ENCODE data around the gene ERCC8.

ERCC8 gene

GRCh38 chr5:60842871-60843385 lies 101.9 kb downstream of the ERCC8 start:
- WGBS (ENCODE audit: insufficient coverage, insufficient read length): no CpG with 5 or more reads among the region's 26 CpGs
- Histone ChIP-seq H3K4me1 (ENCODE audit: control insufficient read depth, insufficient read depth, low read length) (no peaks in the 10 kb centered on the region; the same call in 1 of the 2 replicates), H3K9me3 (ENCODE audit: control insufficient read depth, insufficient read depth, low read length) (no peaks in the 10 kb centered on the region), H3K27ac (ENCODE audit: low read length) (no peak overlapping the region), H3K27me3 (ENCODE audit: control insufficient read depth, insufficient read depth, low read length) (peaks cover 10% of the 10 kb centered on the region; the same call in 1 of the 2 replicates), H3K36me3 (ENCODE audit: control insufficient read depth, insufficient read depth, low read length) (no peaks in the 10 kb centered on the region), H3K4me3 (ENCODE audit: low read length) (peak overlapping the region; percentile 86; the same call in 1 of the 2 replicates)
- no peak for DNase-seq (ENCODE audit: low read depth, low spot score)

GRCh38 chr5:60841361-60841760 lies 103.5 kb downstream of the ERCC8 start:
- no CpG with 5 or more reads among the region's 2 CpGs for WGBS (ENCODE audit: insufficient coverage, insufficient read length)
- H3K36me3 ChIP-seq (ENCODE audit: control insufficient read depth, insufficient read depth, low read length): no peaks in the 10 kb centered on the region
- DNase-seq (ENCODE audit: low read depth, low spot score): no peak
- no peaks in the 10 kb centered on the region for H3K9me3 ChIP-seq (ENCODE audit: control insufficient read depth, insufficient read depth, low read length)
- no peaks in the 10 kb centered on the region; the same call in 1 of the 2 replicates for H3K4me1 ChIP-seq (ENCODE audit: control insufficient read depth, insufficient read depth, low read length)
- H3K27me3 ChIP-seq (ENCODE audit: control insufficient read depth, insufficient read depth, low read length): peaks cover 10% of the 10 kb centered on the region; the same call in 1 of the 2 replicates
- no peak overlapping the region for H3K27ac ChIP-seq (ENCODE audit: low read length)
- no peak overlapping the region for H3K4me3 ChIP-seq (ENCODE audit: low read length)

GRCh38 chr5:60836131-60836530 lies 108.7 kb downstream of the ERCC8 start:
- H3K9me3 ChIP-seq (ENCODE audit: control insufficient read depth, insufficient read depth, low read length): no peaks in the 10 kb centered on the region
- no peaks in the 10 kb centered on the region for H3K27me3 ChIP-seq (ENCODE audit: control insufficient read depth, insufficient read depth, low read length)
- no peak overlapping the region for H3K27ac ChIP-seq (ENCODE audit: low read length)
- DNase-seq (ENCODE audit: low read depth, low spot score): no peak
- WGBS (ENCODE audit: insufficient coverage, insufficient read length): no CpG with 5 or more reads among the region's 3 CpGs
- no peak overlapping the region for H3K4me3 ChIP-seq (ENCODE audit: low read length)
- H3K36me3 ChIP-seq (ENCODE audit: control insufficient read depth, insufficient read depth, low read length): no peaks in the 10 kb centered on the region
- H3K4me1 ChIP-seq (ENCODE audit: control insufficient read depth, insufficient read depth, low read length): peaks cover 1% of the 10 kb centered on the region; the same call in 1 of the 2 replicates

GRCh38 chr5:60835554-60835953 lies 109.3 kb downstream of the ERCC8 start:
- no peaks in the 10 kb centered on the region for H3K36me3 ChIP-seq (ENCODE audit: control insufficient read depth, insufficient read depth, low read length)
- DNase-seq (ENCODE audit: low read depth, low spot score): no peak
- H3K27me3 ChIP-seq (ENCODE audit: control insufficient read depth, insufficient read depth, low read length): no peaks in the 10 kb centered on the region
- H3K4me1 ChIP-seq (ENCODE audit: control insufficient read depth, insufficient read depth, low read length): peaks cover 1% of the 10 kb centered on the region; the same call in 1 of the 2 replicates
- no peak overlapping the region for H3K4me3 ChIP-seq (ENCODE audit: low read length)
- WGBS (ENCODE audit: insufficient coverage, insufficient read length): 70% methylated on average over 2 of the region's 5 CpGs
- H3K27ac ChIP-seq (ENCODE audit: low read length): no peak overlapping the region
- H3K9me3 ChIP-seq (ENCODE audit: control insufficient read depth, insufficient read depth, low read length): no peaks in the 10 kb centered on the region

- H3K4me3 ChIP-seq (ENCODE audit: low read length): no peak overlapping the region
- no peak overlapping the region for H3K27ac ChIP-seq (ENCODE audit: low read length)
- H3K36me3 ChIP-seq (ENCODE audit: control insufficient read depth, insufficient read depth, low read length): no peaks in the 10 kb centered on the region
- no peaks in the 10 kb centered on the region for H3K9me3 ChIP-seq (ENCODE audit: control insufficient read depth, insufficient read depth, low read length)
- H3K27me3 ChIP-seq (ENCODE audit: control insufficient read depth, insufficient read depth, low read length): no peaks in the 10 kb centered on the region
- H3K4me1 ChIP-seq (ENCODE audit: control insufficient read depth, insufficient read depth, low read length): peaks cover 1% of the 10 kb centered on the region; the same call in 1 of the 2 replicates
- DNase-seq (ENCODE audit: low read depth, low spot score): no peak
Observed at GRCh38 chr5:60833520-60833919, 111.3 kb downstream of the ERCC8 start.

GRCh38 chr5:60830581-60831127 lies 114.2 kb downstream of the ERCC8 start:
- Histone ChIP-seq H3K4me1 (ENCODE audit: control insufficient read depth, insufficient read depth, low read length) (no peaks in the 10 kb centered on the region), H3K9me3 (ENCODE audit: control insufficient read depth, insufficient read depth, low read length) (no peaks in the 10 kb centered on the region)

GRCh38 chr5:60829490-60830266 lies 115.2 kb downstream of the ERCC8 start:
- no CpG with 5 or more reads among the region's 2 CpGs for WGBS (ENCODE audit: insufficient coverage, insufficient read length)
- H3K9me3 ChIP-seq (ENCODE audit: control insufficient read depth, insufficient read depth, low read length): no peaks in the 10 kb centered on the region
- H3K4me3 ChIP-seq (ENCODE audit: low read length): no peak overlapping the region
- no peak overlapping the region for H3K27ac ChIP-seq (ENCODE audit: low read length)
- H3K27me3 ChIP-seq (ENCODE audit: control insufficient read depth, insufficient read depth, low read length): no peaks in the 10 kb centered on the region
- no peak for DNase-seq (ENCODE audit: low read depth, low spot score)
- H3K36me3 ChIP-seq (ENCODE audit: control insufficient read depth, insufficient read depth, low read length): no peaks in the 10 kb centered on the region
- H3K4me1 ChIP-seq (ENCODE audit: control insufficient read depth, insufficient read depth, low read length): no peaks in the 10 kb centered on the region

More at GRCh38 chr5:60830581-60831127, 114.2 kb downstream of the ERCC8 start:
- H3K27me3 ChIP-seq (ENCODE audit: control insufficient read depth, insufficient read depth, low read length): no peaks in the 10 kb centered on the region
- H3K4me3 ChIP-seq (ENCODE audit: low read length): no peak overlapping the region
- no peaks in the 10 kb centered on the region for H3K36me3 ChIP-seq (ENCODE audit: control insufficient read depth, insufficient read depth, low read length)
- DNase-seq (ENCODE audit: low read depth, low spot score): no peak
- H3K27ac ChIP-seq (ENCODE audit: low read length): no peak overlapping the region

- H3K36me3 ChIP-seq (ENCODE audit: control insufficient read depth, insufficient read depth, low read length): no peaks in the 10 kb centered on the region
- no peaks in the 10 kb centered on the region for H3K4me1 ChIP-seq (ENCODE audit: control insufficient read depth, insufficient read depth, low read length)
- no peak overlapping the region for H3K27ac ChIP-seq (ENCODE audit: low read length)
- no CpG with 5 or more reads among the region's 1 CpG for WGBS (ENCODE audit: insufficient coverage, insufficient read length)
- no peak for DNase-seq (ENCODE audit: low read depth, low spot score)
- no peak overlapping the region for H3K4me3 ChIP-seq (ENCODE audit: low read length)
- H3K9me3 ChIP-seq (ENCODE audit: control insufficient read depth, insufficient read depth, low read length): no peaks in the 10 kb centered on the region
- no peaks in the 10 kb centered on the region for H3K27me3 ChIP-seq (ENCODE audit: control insufficient read depth, insufficient read depth, low read length)
Observed at GRCh38 chr5:60827201-60827600, 117.7 kb downstream of the ERCC8 start.

GRCh38 chr5:60826653-60827052 lies 118.2 kb downstream of the ERCC8 start:
- Histone ChIP-seq H3K4me3 (ENCODE audit: low read length) (no peak overlapping the region), H3K36me3 (ENCODE audit: control insufficient read depth, insufficient read depth, low read length) (no peaks in the 10 kb centered on the region), H3K27ac (ENCODE audit: low read length) (no peak overlapping the region), H3K9me3 (ENCODE audit: control insufficient read depth, insufficient read depth, low read length) (no peaks in the 10 kb centered on the region), H3K27me3 (ENCODE audit: control insufficient read depth, insufficient read depth, low read length) (no peaks in the 10 kb centered on the region), H3K4me1 (ENCODE audit: control insufficient read depth, insufficient read depth, low read length) (no peaks in the 10 kb centered on the region)
- no peak for DNase-seq (ENCODE audit: low read depth, low spot score)
